Measurements from ENCODE around the gene TGFBR1.

The TGFBR1 gene

GRCh38 chr9:99126312-99126711 is 21.4 kb downstream of the TGFBR1 start:
- no peak for TF ChIP-seq EZH2phosphoT487 (conservative IDR thresholded peaks at IDR 0.05; ENCODE audit: low read length)
- no peak for TF ChIP-seq CTCF (IDR thresholded peaks at IDR 0.05; ENCODE audit: insufficient read depth, low read length, poor library complexity, severe bottlenecking)
- H3K9me2 ChIP-seq (replicated peaks; ENCODE audit: insufficient read depth, low read length) = no peaks in the 10 kb centered on the region
- H3F3A ChIP-seq (ENCODE audit: insufficient read depth) = no peaks in the 10 kb centered on the region
- H3K79me2 ChIP-seq (ENCODE audit: insufficient read depth, low read length) = no peaks in the 10 kb centered on the region
- no peaks in the 10 kb centered on the region for H3K27me3 ChIP-seq (ENCODE audit: low read length)
- H3K9ac ChIP-seq (ENCODE audit: low read length) = no peak overlapping the region
- H2AFZ ChIP-seq (ENCODE audit: low read depth, low read length, severe bottlenecking) = no peak overlapping the region
- no peak overlapping the region for H3K4me3 ChIP-seq (ENCODE audit: insufficient read depth, low read length, poor library complexity, severe bottlenecking)
- no peaks in the 10 kb centered on the region for H3K36me3 ChIP-seq (ENCODE audit: low read length)
- H3K4me2 ChIP-seq (ENCODE audit: low read depth, low read length, poor library complexity, severe bottlenecking) = no peak overlapping the region
- H4K20me1 ChIP-seq (ENCODE audit: low read depth, low read length) = no peaks in the 10 kb centered on the region; the same call in 1 of the 2 replicates
- H3K9me3 ChIP-seq (ENCODE audit: insufficient read depth, low read length) = no peaks in the 10 kb centered on the region
- no peak overlapping the region for H3K27ac ChIP-seq (ENCODE audit: low read depth, low read length)

- Histone ChIP-seq H3K36me3 (ENCODE audit: low read length) (no peaks in the 10 kb centered on the region), H3K27me3 (ENCODE audit: low read length) (no peaks in the 10 kb centered on the region), H3K79me2 (ENCODE audit: insufficient read depth, low read length) (no peaks in the 10 kb centered on the region), H4K20me1 (ENCODE audit: low read depth, low read length) (no peaks in the 10 kb centered on the region; the same call in 1 of the 2 replicates), H3K9ac (ENCODE audit: low read length) (no peak overlapping the region), H3K9me2 (replicated peaks; ENCODE audit: insufficient read depth, low read length) (no peaks in the 10 kb centered on the region), H3K9me3 (ENCODE audit: insufficient read depth, low read length) (no peaks in the 10 kb centered on the region), H3K4me2 (ENCODE audit: low read depth, low read length, poor library complexity, severe bottlenecking) (no peak overlapping the region), H3F3A (ENCODE audit: insufficient read depth) (no peaks in the 10 kb centered on the region), H3K4me3 (ENCODE audit: insufficient read depth, low read length, poor library complexity, severe bottlenecking) (no peak overlapping the region), H3K27ac (ENCODE audit: low read depth, low read length) (no peak overlapping the region), H2AFZ (ENCODE audit: low read depth, low read length, severe bottlenecking) (no peak overlapping the region)
- no peak for TF ChIP-seq EZH2phosphoT487 (conservative IDR thresholded peaks at IDR 0.05; ENCODE audit: low read length)
- TF ChIP-seq CTCF (IDR thresholded peaks at IDR 0.05; ENCODE audit: insufficient read depth, low read length, poor library complexity, severe bottlenecking) = no peak
Observed at GRCh38 chr9:99127356-99128132, 22.6 kb downstream of the TGFBR1 start.

- Histone ChIP-seq H4K20me1 (ENCODE audit: low read depth, low read length) (no peaks in the 10 kb centered on the region; the same call in 1 of the 2 replicates), H3K9me3 (ENCODE audit: insufficient read depth, low read length) (no peaks in the 10 kb centered on the region), H3K27ac (ENCODE audit: low read depth, low read length) (no peak overlapping the region), H3K79me2 (ENCODE audit: insufficient read depth, low read length) (no peaks in the 10 kb centered on the region), H3K9me2 (replicated peaks; ENCODE audit: insufficient read depth, low read length) (no peaks in the 10 kb centered on the region), H3K4me3 (ENCODE audit: insufficient read depth, low read length, poor library complexity, severe bottlenecking) (no peak overlapping the region), H3K4me2 (ENCODE audit: low read depth, low read length, poor library complexity, severe bottlenecking) (no peak overlapping the region), H3K27me3 (ENCODE audit: low read length) (no peaks in the 10 kb centered on the region), H2AFZ (ENCODE audit: low read depth, low read length, severe bottlenecking) (no peak overlapping the region), H3F3A (ENCODE audit: insufficient read depth) (no peaks in the 10 kb centered on the region), H3K9ac (ENCODE audit: low read length) (no peak overlapping the region), H3K36me3 (ENCODE audit: low read length) (no peaks in the 10 kb centered on the region)
- TF ChIP-seq CTCF (IDR thresholded peaks at IDR 0.05; ENCODE audit: insufficient read depth, low read length, poor library complexity, severe bottlenecking) (no peak), EZH2phosphoT487 (conservative IDR thresholded peaks at IDR 0.05; ENCODE audit: low read length) (no peak)
Observed at GRCh38 chr9:99128133-99128406, 23.2 kb downstream of the TGFBR1 start.

All from SU-DHL-6 (cell line).